H1 (cell line): Measurements from ENCODE around the gene SAFB2. TPM values are rescaled to one million over a fixed set of nuclear protein-coding genes. Genes with fewer than 3 reads are reported as not detected.
A peak's percentile ranks its signal among the peaks of the same experiment; 100 is the strongest.

Source experiments
- CTCF ChIA-PET: fragments of 300-600 bp; sonication (Branson Sonifier 250); formaldehyde crosslinking; loops from one replicate; lab custom pipeline; 2021; ENCODE audit not compliant: partially characterized antibody; lab: Charles Lee
- POLR2A ChIA-PET: fragments of 300-600 bp; sonication (Branson Sonifier 250); formaldehyde crosslinking; loops from one replicate; lab custom pipeline; 2021; ENCODE audit warnings: inconsistent platforms; ENCODE audit not compliant: partially characterized antibody; lab: Charles Lee
- DNase-seq, 2 experiments: peaks; one replicate each; pipeline versions ENCODE4 v3.0.0 to v3.0.0-alpha.2; 2010 to 2022; ENCODE audit warnings: low spot score in 2 of 2, low read depth in 1 of 2, mixed read lengths in 1 of 2
- FAIRE-seq: peaks from 2 replicates; lab custom pipeline; 2011; peaks lifted over from hg19 to GRCh38; lab: Jason Lieb, UNC
- H2AFZ ChIP-seq: 2 replicates; pipeline ENCODE4 v1.8.1; 2012; ENCODE audit warnings: low read length, inconsistent platforms
- H2AK5ac ChIP-seq: 2 replicates; pipeline ENCODE4 v1.6.1; 2013; ENCODE audit warnings: low read depth, low read length
- H2BK120ac ChIP-seq: replicated peaks from 2 replicates; pipeline ENCODE3; 2013; ENCODE audit warnings: low read depth, low read length, inconsistent platforms
- H2BK12ac ChIP-seq: 2 replicates; pipeline ENCODE4 v1.6.1; 2013; ENCODE audit warnings: low read depth, low read length
- H2BK15ac ChIP-seq: 2 replicates; pipeline ENCODE4 v1.6.1; 2013; ENCODE audit warnings: low read length
- H2BK20ac ChIP-seq: 2 replicates; pipeline ENCODE4 v1.6.1; 2013; ENCODE audit warnings: low read length
- H2BK5ac ChIP-seq: 2 replicates; pipeline ENCODE4 v1.6.1; 2013; ENCODE audit warnings: low read depth, low read length
- H3K14ac ChIP-seq: 2 replicates; pipeline ENCODE4 v1.6.1; 2013; ENCODE audit warnings: inconsistent platforms; ENCODE audit not compliant: insufficient read length
- H3K18ac ChIP-seq: 2 replicates; pipeline ENCODE4 v1.6.1; 2013; ENCODE audit warnings: low read length; ENCODE audit errors: extremely low read depth
- H3K23ac ChIP-seq: 2 replicates; pipeline ENCODE4 v1.6.1; 2013; ENCODE audit warnings: inconsistent platforms; ENCODE audit not compliant: insufficient read length
- H3K23me2 ChIP-seq: 2 replicates; pipeline ENCODE4 v1.6.1; 2013; ENCODE audit warnings: low read depth, low read length
- H3K27ac ChIP-seq: 2 replicates; pipeline ENCODE4 v1.6.1; 2011; ENCODE audit warnings: low read depth, low read length, inconsistent platforms
- H3K27me3 ChIP-seq, 4 experiments: replicated peaks in 1 of 4; 1 replicate in 1 of 4; 2 replicates in 3 of 4; pipeline versions ENCODE4 v1.6.1 to v1.8.1; 2011 to 2013; ENCODE audit warnings: low read length in 3 of 4, mild to moderate bottlenecking in 3 of 4, inconsistent platforms in 2 of 4, mixed read lengths in 2 of 4, moderate library complexity in 1 of 4; ENCODE audit not compliant: control insufficient read depth in 3 of 4, insufficient read depth in 3 of 4; ENCODE audit errors: extremely low read depth in 1 of 4
- H3K36me3 ChIP-seq, 4 experiments: 2 replicates each; pipeline versions ENCODE4 v1.6.1 to v1.8.1; 2011 to 2013; ENCODE audit warnings: mild to moderate bottlenecking in 4 of 4, low read length in 3 of 4, moderate library complexity in 2 of 4, control low read depth in 1 of 4, inconsistent platforms in 1 of 4; ENCODE audit not compliant: insufficient read depth in 4 of 4, control insufficient read depth in 2 of 4
- H3K4ac ChIP-seq: replicated peaks from 2 replicates; pipeline ENCODE3; 2013; ENCODE audit warnings: low read length, low read depth, mixed read lengths, inconsistent platforms; ENCODE audit not compliant: insufficient read length
- H3K4me1 ChIP-seq, 4 experiments: replicated peaks in 1 of 4; 1 replicate in 1 of 4; 2 replicates in 3 of 4; pipeline versions ENCODE4 v1.6.1 to v1.8.1; 2011 to 2013; ENCODE audit warnings: low read length in 3 of 4, inconsistent platforms in 2 of 4, mixed read lengths in 1 of 4; ENCODE audit not compliant: insufficient read depth in 4 of 4, control insufficient read depth in 3 of 4
- H3K4me2 ChIP-seq, 2 experiments: 2 replicates each; pipeline versions ENCODE4 v1.6.1 to v1.8.1; 2011 to 2013; ENCODE audit warnings: low read depth in 2 of 2, low read length in 2 of 2, control low read depth in 1 of 2, inconsistent platforms in 1 of 2, mild to moderate bottlenecking in 1 of 2; ENCODE audit not compliant: insufficient read depth in 1 of 2
- H3K4me3 ChIP-seq, 4 experiments: fragments of 200-600, 300-600 bp in 1 of 4; sonication (generic), shearing (Covaris generic), sonication (Bioruptor Twin) in 1 of 4; 2 replicates each; pipeline versions ENCODE4 v1.5.1 to v1.8.1; 2011 to 2016; ENCODE audit warnings: low read length in 4 of 4, low read depth in 3 of 4, control low read depth in 2 of 4, inconsistent platforms in 2 of 4, mild to moderate bottlenecking in 2 of 4, mixed read lengths in 1 of 4, moderate library complexity in 1 of 4; ENCODE audit not compliant: insufficient read depth in 2 of 4; ENCODE audit errors: extremely low read depth in 1 of 4
- H3K56ac ChIP-seq: replicated peaks from 2 replicates; pipeline ENCODE3; 2013; ENCODE audit warnings: low read depth, mild to moderate bottlenecking, mixed read lengths, low read length, inconsistent platforms; ENCODE audit not compliant: insufficient read length
- H3K79me1 ChIP-seq: 2 replicates; pipeline ENCODE4 v1.6.1; 2013; ENCODE audit warnings: low read depth, low read length, control low read depth
- H3K79me2 ChIP-seq, 2 experiments: 2 replicates each; pipeline versions ENCODE4 v1.6.1 to v1.8.1; 2012 to 2013; ENCODE audit warnings: low read length in 2 of 2, mild to moderate bottlenecking in 2 of 2, inconsistent platforms in 1 of 2; ENCODE audit not compliant: insufficient read depth in 2 of 2, control insufficient read depth in 1 of 2
- H3K9ac ChIP-seq, 4 experiments: replicated peaks in 1 of 4; 1 replicate in 1 of 4; 2 replicates in 3 of 4; pipeline versions ENCODE4 v1.6.1 to v1.8.1; 2011 to 2013; ENCODE audit warnings: low read depth in 3 of 4, low read length in 3 of 4, control low read depth in 2 of 4, mild to moderate bottlenecking in 2 of 4, moderate library complexity in 2 of 4, inconsistent platforms in 1 of 4; ENCODE audit errors: extremely low read depth in 1 of 4
- H3K9me3 ChIP-seq, 2 experiments: 2 replicates each; pipeline versions ENCODE4 v1.6.1 to v1.8.1; 2012 to 2013; ENCODE audit warnings: mild to moderate bottlenecking in 2 of 2, moderate library complexity in 2 of 2, control low read depth in 1 of 2, inconsistent platforms in 1 of 2, low read depth in 1 of 2, low read length in 1 of 2, mixed read lengths in 1 of 2; ENCODE audit not compliant: insufficient read depth in 2 of 2
- H4K20me1 ChIP-seq, 2 experiments: replicated peaks in 1 of 2; 2 replicates each; pipeline versions ENCODE3 to v1.8.1; 2011 to 2013; ENCODE audit warnings: inconsistent platforms in 2 of 2, low read length in 2 of 2, mild to moderate bottlenecking in 1 of 2; ENCODE audit not compliant: insufficient read depth in 2 of 2, control insufficient read depth in 1 of 2
- H4K5ac ChIP-seq: 2 replicates; pipeline ENCODE4 v1.6.1; 2013; ENCODE audit warnings: low read length, low read depth, mixed read lengths, inconsistent platforms; ENCODE audit not compliant: insufficient read length
- H4K8ac ChIP-seq: 2 replicates; pipeline ENCODE4 v1.8.0; 2013; ENCODE audit warnings: mild to moderate bottlenecking, moderate library complexity, low read length, inconsistent platforms; ENCODE audit not compliant: insufficient read depth; ENCODE audit errors: extremely low read depth
- H4K91ac ChIP-seq: replicated peaks from 2 replicates; pipeline ENCODE3; 2013; ENCODE audit warnings: low read length, mixed read lengths, inconsistent platforms; ENCODE audit not compliant: insufficient read length
- CHD2 ChIP-seq: IDR thresholded peaks from 2 replicates; pipeline ENCODE4 v1.6.1; 2012; ENCODE audit warnings: low read length, improper control_type of control experiment
- CTBP2 ChIP-seq: IDR thresholded peaks from 2 replicates; pipeline ENCODE4 v1.7.0; 2011; ENCODE audit warnings: borderline replicate concordance, mild to moderate bottlenecking, moderate library complexity, mixed read lengths, low read length; ENCODE audit not compliant: insufficient read depth, insufficient read length
- EGR1 ChIP-seq: IDR thresholded peaks from 2 replicates; pipeline ENCODE4 v1.6.1; 2011; ENCODE audit warnings: low read depth, low read length, borderline replicate concordance
- GTF2F1 ChIP-seq: IDR thresholded peaks from 2 replicates; pipeline ENCODE4 v1.6.1; 2012; ENCODE audit warnings: low read depth, low read length, improper control_type of control experiment, borderline replicate concordance
- JUND ChIP-seq: IDR thresholded peaks from 2 replicates; pipeline ENCODE4 v1.6.1; 2011; ENCODE audit warnings: mild to moderate bottlenecking, improper control_type of control experiment, low read length
- KDM5A ChIP-seq: fragments of 200-600 bp; IDR thresholded peaks from 2 replicates; pipeline ENCODE4 v1.7.1; 2012; ENCODE audit warnings: mild to moderate bottlenecking, low read length, inconsistent platforms, mixed read lengths
- NANOG ChIP-seq: IDR thresholded peaks from 2 replicates; pipeline ENCODE4 v1.6.1; 2011; ENCODE audit warnings: low read length, low read depth, mild to moderate bottlenecking, inconsistent platforms; ENCODE audit not compliant: insufficient read depth, poor library complexity, severe bottlenecking
- RNF2 ChIP-seq: fragments of 200-900, 300-1000 bp; sonication (generic); IDR thresholded peaks from 2 replicates; pipeline ENCODE4 v1.7.1; 2016; ENCODE audit warnings: borderline replicate concordance, low read depth, mild to moderate bottlenecking, antibody characterized with exemption, low read length; ENCODE audit not compliant: poor library complexity, severe bottlenecking; ENCODE audit errors: missing control alignments
- RXRA ChIP-seq: IDR thresholded peaks from 2 replicates; pipeline ENCODE4 v1.6.1; 2011; ENCODE audit warnings: low read depth, mild to moderate bottlenecking, low read length, moderate library complexity; ENCODE audit not compliant: insufficient read depth
- SAP30 ChIP-seq: fragments of 300-600 bp; sonication (generic); IDR thresholded peaks from 2 replicates; pipeline ENCODE4 v1.7.1; 2012; ENCODE audit warnings: low read length, moderate library complexity, mild to moderate bottlenecking, inconsistent platforms; ENCODE audit not compliant: insufficient read depth, insufficient replicate concordance
- SIRT6 ChIP-seq: IDR thresholded peaks from one replicate; pipeline ENCODE4 v1.7.1; 2012; ENCODE audit warnings: low read length, inconsistent platforms
- SP1 ChIP-seq: IDR thresholded peaks from 2 replicates; pipeline ENCODE4 v1.6.1; 2011; ENCODE audit warnings: low read depth, low read length
- USF2 ChIP-seq: IDR thresholded peaks from 2 replicates; pipeline ENCODE4 v1.6.1; 2011; ENCODE audit warnings: low read length, improper control_type of control experiment
- WGBS, 2 experiments: shearing (Covaris generic) in 1 of 2; methylation state at CpG; one replicate each; pipeline versions ENCODE4 v1.1.6 to v1.1.7; 2013 to 2015; ENCODE audit warnings: low lambda C conversion rate in 2 of 2, mixed read lengths in 2 of 2, inconsistent platforms in 1 of 2, low coverage in 1 of 2, missing lambda C conversion rate in 1 of 2; ENCODE audit not compliant: insufficient replicate concordance in 2 of 2, insufficient coverage in 1 of 2, insufficient read length in 1 of 2; ENCODE audit errors: extremely low coverage in 1 of 2, missing lambda C conversion rate in 1 of 2; 5-methylcytosine and 5-hydroxymethylcytosine counted together
- polyA plus RNA-seq, 7 experiments: library from polyadenylated mRNA; depleted of rRNA in 3 of 7; stranded (reverse) in 5 of 7; unstranded in 2 of 7; fragments of >200 nt in 5 of 7; fragments of 200-250 nt in 2 of 7; gene quantifications; 1 replicate in 5 of 7; 2 replicates in 1 of 7; 4 replicates in 1 of 7; pipeline versions ENCODE4 v1.2.1 to v1.2.3, GENCODE V29; 2011 to 2013; ENCODE audit warnings: missing spikeins in 2 of 7, mixed read lengths in 2 of 7
- total RNA-seq: library from RNA; stranded (reverse); fragmentation: NEBNext Ultra II Directional; extraction: Animal tissue kit (Norgen Biotek cat#: 25700); gene quantifications from 2 replicates; pipeline ENCODE4 v1.2.1, GENCODE V29; 2021

Gene SAFB2
- total and polyA plus RNA-seq, 2 of the 8 experiments (the other 6 are each of a cell fraction or from before 2014, with no cell fraction given): 14.8 to 63.8 TPM

GRCh38 chr19:5553892-5554291, 68.7 kb downstream of the SAFB2 start:
- Histone ChIP-seq H3K9ac (no peak overlapping the region), H3K18ac (no peak overlapping the region), H3K56ac (no peak overlapping the region), H3K36me3 (no peaks in the 10 kb centered on the region), H4K5ac (no peak overlapping the region), H2AFZ (no peak overlapping the region), H4K20me1 (no peaks in the 10 kb centered on the region), H3K4me1 (peaks cover 0 to 2% (median 0%) of the 10 kb centered on the region in 4 experiments; a peak in 2 of 7 replicates), H3K4ac (no peak overlapping the region), H2BK12ac (no peak overlapping the region), H3K14ac (no peak overlapping the region), H2BK20ac (no peak overlapping the region), H2BK120ac (no peak overlapping the region), H2AK5ac (no peak overlapping the region), H4K91ac (no peak overlapping the region), H3K79me2 (no peaks in the 10 kb centered on the region), H3K4me3 (no peak overlapping the region), H3K23ac (no peak overlapping the region), H3K4me2 (no peak overlapping the region), H3K23me2 (peaks cover 2% of the 10 kb centered on the region; the same call in 1 of the 2 replicates), H3K27me3 (no peaks in the 10 kb centered on the region), H3K27ac (no peak overlapping the region), H4K8ac (peak overlapping the region; percentile 71), H3K9me3 (no peaks in the 10 kb centered on the region), H2BK15ac (no peak overlapping the region), H3K79me1 (no peaks in the 10 kb centered on the region), H2BK5ac (no peak overlapping the region)
- 91% methylated on average over 9 of the region's 9 CpGs; no CpG with 5 or more reads in 1 of the 2 experiments for WGBS, 2 experiments
- FAIRE-seq: no peak
- ChIA-PET CTCF (interaction anchor here (1.2 to 12.1 kb wide), 3 partner anchors 10 to 120 kb away, joined by 3 to 206 read pairs (median 10); no protein-coding TSS in a partner anchor), POLR2A (no interaction called here)
- DNase-seq: no peak
- TF ChIP-seq RNF2 (no peak), RXRA (no peak), USF2 (no peak), SIRT6 (no peak), SP1 (no peak), SAP30 (no peak), GTF2F1 (no peak), EGR1 (no peak), KDM5A (no peak), CTBP2 (no peak), NANOG (no peak), CHD2 (no peak), JUND (no peak)
